HG03442 (cell line): ENCODE results near the gene MEIS2.

Source experiments
- ATAC-seq: cut with Tn5 transposase; IDR thresholded peaks from one replicate; pipeline ENCODE4 v1.9.1; 2021; ENCODE audit warnings: mild to moderate bottlenecking, moderate library complexity; ENCODE audit not compliant: unreplicated experiment

Gene MEIS2

DNA sequence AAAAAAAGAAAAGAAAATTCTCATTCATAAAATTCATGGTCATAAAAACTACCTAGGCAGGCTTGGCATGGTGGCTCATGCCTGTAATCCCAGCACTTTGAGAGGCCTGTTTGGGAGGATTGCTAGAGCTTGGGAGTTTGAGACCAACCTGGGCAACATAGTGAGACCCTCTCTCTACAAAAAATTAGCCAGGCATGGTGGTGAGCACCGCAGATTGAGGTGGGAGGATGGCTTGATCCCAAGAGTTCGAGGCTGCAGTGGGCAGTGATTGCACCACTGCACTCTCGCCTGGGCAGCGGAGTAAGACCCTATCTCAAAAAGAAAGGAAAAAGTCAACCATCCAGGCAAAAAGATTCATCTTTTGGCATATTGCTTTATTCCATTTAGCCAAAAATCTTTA is 58.5 kb downstream of the MEIS2 start:
- ATAC-seq: no peak

DNA sequence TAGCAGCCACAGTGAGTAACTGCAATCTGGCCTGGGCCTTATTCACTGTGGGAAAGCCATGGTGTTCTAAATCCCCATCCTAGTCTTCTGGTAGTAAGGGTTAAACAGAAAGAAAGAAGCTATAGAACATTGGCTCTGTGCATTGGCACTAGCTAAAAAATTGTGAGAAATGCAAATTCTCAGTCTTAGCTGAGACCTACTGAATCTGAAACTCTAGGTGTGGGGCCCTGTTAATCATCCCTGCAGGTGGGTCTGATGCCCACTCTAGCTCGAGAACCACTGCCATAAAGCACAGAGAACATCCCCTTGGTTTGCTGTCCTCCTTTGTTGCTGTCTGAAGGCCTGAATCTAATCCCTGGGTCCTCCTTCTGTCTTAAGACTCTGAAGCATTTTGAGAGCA is 59.3 kb downstream of the MEIS2 start:
- no peak for ATAC-seq

DNA sequence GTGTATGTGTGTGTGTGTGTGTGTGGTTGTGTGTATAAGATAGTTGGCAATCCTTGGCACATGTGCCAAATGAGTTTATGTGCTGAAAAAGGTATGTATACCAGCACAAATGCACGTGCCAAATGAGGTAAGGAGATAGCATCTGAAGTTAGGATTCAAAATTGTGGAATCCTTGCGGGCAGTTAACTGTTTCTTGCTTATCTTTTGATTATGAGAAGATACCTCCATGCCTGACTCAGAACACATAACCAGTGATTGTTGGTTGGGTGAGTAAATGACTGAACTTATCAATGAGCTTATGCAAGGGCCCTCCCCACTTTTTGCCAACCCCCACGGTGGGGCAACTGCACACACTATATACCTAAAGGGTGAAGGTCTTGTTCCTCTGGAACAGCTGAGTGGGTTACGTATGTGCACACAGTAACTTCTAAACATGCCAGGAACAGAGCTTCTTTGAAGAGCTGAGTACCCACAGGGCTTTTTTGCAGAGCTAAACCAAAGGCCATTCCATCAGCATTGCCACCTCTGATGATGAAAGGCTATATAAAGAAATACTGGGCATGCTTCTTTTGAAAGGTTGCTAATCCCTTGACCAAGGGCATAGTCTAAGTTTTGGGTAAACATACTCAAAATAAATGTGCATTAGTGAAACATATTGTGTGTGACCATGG is 60.1 kb downstream of the MEIS2 start:
- ATAC-seq: no peak

DNA sequence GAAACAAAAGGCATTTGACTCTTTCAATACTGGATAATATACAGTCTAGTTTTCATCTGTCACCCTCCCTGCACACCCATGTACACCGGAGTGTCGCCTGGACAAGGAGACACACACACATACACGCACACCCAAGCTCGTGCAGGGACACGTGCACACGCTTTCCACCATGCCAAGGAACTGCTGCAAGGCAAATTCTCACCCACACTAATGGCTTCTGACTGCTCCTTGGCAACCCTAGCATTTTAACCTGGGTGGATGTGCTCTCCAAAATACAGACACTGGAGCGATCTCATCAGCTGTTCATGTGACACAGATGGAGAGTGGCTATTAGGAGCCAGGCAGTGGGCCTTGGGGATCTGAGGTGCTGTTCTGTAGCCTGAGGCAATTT is 61.6 kb downstream of the MEIS2 start:
- ATAC-seq: no peak

GRCh38 chr15:37037850-37038715 is 62.3 kb downstream of the MEIS2 start:
- no peak for ATAC-seq

DNA sequence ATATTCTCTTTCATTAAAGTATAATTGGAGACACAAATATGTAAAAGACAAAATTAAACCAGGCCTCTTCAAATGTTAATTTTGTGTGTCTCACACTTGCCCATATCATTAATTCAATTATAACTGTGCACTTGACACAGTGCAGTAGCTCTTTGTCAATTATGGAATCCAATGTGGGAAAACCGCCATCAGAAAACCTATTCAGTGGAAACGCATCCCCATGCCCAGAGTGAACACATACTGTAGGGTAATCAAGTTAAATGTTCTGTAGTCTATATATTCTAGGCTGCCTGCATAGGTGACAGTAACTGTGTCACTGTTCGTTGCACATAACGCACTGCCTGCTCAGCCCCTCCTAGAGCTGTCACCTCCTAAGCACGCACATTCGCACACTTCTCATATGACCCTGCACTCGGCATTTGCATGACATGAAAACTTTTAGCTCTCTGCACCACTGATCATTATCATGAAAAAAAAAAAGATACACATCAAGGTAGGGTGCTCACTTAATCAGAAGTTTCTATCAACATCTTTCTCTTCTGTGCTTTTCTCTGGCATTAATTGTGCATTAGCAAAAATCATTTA is 63.2 kb downstream of the MEIS2 start:
- no peak for ATAC-seq

DNA sequence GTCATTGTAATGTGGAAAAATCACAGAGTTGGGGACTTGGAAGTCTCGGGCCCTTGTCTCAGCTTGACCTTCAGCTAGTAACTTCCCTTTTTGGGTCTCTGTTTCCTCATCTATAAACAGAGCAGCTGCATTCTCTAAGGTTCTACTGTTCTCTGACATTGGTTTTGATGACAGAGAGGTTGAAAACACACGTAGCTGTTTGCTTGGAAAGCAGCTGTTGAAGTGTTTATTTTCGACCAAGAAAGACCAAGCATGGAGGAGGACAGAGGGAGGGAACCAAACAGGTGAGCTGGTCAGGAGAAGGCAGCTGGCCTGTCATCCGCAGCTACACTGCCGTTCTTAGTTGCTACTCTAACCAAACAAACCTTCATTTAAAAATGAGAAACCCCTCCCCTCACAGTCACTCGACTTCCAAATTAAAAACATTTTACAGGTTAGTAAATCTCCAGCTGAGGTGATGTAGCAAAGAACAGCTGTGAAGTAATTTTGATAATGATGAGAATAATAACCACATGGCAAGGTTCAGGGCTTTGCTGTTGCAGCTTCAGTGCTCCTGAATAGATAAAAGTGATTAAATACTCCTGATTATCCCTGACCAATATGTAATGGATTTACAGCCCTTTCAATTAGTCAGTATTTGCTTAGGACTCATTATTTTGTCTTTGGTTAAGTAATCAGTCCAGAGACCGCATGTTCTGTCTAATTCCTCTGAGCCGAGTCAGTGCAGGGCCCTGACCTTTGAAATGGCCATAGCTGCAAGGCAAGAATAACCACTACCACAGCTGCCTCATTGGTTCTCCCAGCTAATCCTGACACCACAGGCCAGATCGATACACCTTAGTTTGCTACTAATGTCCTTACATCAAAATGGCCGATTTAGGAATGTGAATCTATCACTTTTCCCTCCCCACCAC is 65.3 kb downstream of the MEIS2 start:
- ATAC-seq: no peak

DNA sequence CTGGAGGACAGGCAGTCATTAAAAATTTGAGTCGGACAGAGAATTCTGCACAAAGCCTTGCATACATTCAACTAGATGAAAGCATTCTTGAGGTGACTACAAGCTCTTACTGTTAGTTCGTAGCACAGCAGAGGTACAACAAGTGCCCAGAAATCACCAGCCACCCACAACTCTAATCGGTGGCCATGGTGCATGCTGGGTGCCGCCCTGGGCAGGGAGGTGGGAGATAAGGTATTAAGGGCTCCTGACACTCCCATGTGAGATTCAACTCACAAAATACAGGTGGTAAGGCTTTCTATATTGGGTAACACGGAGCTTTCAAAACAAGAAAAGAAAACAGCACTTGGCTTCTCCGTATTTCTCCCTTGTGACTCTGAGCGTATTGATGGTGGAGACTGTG is 66.0 kb downstream of the MEIS2 start:
- no peak for ATAC-seq

DNA sequence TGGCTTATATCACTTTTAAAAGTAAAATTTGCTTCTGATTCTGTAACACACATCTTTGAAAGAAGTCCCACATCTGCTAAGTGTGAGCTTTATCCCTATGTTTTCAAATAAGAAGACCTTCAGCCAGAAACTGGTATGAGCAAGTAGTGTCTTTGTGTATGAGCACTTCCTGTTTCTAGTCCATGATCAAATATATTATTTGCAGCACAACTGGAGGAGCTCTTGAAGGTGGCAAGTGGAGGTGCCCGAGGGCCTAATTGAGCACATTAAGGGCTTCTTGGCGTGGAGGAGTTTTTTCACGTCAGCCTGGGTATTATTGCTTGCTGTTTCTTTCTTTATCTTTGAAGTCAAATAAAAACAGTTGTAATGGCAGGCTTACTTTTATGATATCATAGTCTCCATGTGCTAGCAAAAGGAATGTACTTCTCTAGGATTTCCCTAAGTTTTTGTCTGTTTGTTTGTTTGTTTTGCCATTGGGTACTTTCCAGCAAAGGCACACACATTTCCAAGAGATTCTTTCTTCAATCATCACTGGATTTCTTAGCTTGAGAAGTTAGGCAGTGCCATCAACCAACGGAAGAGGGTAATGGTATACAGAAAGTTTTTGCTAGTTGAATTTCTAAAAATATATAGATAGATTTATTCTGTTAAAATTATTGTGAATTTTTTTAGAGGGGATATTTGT is 68.1 kb downstream of the MEIS2 start:
- ATAC-seq: no peak

- no peak for ATAC-seq
Observed at GRCh38 chr15:37031198-37031597, 69.2 kb downstream of the MEIS2 start.

DNA sequence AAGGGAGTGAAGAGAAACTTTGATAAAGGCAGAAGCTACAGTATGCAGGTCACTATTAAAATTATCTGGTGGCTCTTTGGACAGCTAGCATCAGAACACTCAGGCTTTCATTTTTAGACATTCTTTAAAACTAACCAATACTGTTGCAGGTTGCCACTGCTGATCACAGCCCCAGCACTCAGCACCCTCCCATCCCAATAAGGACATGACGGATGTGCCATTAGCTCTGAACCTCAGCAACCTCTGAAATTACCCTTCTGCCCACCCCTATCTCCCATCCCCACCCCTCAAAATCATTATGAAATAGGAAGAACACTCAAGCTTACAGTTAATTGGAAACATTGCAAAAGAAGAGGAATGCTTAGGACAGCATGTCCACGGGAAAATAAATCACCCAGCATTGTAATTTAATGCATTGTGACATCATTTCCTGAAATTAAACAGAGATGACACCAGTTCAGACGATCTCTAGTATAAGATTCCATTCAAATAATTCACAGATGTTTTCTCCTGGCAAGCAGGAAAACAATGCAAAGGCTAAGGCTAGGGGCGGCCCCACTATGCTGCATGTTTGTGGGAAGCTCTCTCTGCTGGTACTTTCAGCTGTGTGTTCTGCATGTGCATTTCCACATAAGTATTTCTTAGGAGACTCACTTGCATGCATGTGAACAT is 71.6 kb downstream of the MEIS2 start:
- no peak for ATAC-seq

GRCh38 chr15:37020852-37021251 is 79.5 kb downstream of the MEIS2 start:
- no peak for ATAC-seq

DNA sequence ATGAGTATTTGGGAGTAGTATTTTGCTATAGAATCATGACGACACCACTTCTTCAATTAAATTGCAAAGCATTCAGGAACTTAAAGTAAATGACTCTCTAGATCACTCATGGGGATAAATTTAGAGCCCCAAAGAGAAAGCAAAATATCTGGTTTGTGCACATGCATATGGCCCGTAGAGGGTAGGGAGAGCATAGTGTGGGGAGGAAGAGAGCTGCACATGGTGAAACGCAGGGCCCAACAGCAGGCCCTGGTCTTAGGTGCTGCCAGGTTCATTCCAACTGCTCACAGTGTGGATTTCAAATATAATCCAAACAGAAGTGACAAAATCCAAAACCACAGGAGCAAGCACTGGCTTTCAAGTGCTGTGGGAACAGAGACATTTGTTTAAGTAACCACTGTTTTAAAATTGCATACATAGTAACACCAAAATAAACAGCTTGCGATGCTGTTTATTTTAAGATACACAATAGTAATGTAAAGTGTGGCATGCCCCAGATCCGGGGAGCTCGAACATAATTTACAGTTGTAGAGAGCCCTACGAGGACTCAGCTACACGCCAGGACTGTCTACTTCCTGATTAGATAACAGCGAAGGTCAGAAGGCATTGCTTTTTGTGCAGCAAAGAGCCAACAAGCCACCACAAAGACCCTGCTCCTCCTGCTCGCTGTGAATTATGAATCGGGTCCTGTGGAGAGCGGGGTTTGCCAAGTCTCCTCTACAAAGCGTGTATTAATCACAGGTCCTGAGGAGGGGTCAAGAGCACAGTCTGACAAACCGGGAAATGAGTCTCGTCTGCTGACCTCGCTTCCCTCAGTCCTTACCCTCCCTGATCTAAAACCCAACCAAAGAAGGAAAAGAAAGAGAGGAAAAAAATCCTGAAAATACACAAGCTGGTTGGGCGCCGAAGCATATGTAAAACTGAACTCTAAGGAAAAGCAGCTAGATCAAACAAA is 80.6 kb downstream of the MEIS2 start:
- ATAC-seq: no peak

DNA sequence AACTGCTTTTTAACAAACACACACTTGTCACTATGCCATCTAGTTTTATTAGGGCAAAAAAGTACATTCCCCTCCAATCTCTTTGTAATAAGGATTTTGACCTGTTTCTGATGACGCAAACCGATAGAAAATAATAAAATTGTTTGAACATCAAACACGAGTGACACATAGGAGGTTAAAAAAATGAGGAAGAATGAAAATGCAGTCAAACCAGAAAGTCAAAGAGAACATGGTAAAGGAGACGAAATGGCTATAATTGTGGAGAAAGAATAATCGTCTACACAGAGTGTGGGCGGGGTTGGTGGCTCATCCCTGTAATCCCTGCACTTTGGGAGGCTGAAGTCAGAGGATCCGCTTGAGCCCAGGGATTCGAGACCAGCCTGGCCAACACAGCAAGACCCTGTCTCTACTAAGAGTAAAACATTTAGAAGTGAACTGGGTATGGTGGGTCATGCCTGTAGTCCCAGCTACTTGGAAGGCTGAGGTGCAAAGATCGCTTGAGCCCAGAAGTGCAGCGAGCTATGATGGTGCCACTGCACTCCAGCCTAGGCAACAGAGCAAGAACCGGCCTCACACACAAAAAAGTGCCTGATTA is 83.2 kb downstream of the MEIS2 start:
- no peak for ATAC-seq

DNA sequence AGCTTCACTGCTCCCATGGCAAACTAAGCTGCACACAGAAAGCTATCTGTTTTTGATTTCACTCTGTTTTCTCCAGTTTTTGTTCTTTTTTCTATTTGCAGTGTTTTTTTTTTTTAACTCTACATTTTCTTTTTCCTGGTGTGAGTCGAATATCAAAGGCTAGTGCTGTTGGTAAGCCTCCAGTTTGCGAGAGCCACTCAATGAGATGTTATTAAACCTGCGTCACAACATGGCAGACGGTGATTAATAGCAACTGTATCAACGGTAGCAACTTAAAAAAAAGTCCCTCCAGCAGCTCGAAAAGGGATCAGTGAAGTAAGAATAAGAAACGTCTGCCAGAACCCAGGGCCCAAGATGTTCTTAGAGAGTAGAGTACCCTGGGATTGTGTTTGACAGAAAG is 84.1 kb downstream of the MEIS2 start:
- ATAC-seq: no peak

DNA sequence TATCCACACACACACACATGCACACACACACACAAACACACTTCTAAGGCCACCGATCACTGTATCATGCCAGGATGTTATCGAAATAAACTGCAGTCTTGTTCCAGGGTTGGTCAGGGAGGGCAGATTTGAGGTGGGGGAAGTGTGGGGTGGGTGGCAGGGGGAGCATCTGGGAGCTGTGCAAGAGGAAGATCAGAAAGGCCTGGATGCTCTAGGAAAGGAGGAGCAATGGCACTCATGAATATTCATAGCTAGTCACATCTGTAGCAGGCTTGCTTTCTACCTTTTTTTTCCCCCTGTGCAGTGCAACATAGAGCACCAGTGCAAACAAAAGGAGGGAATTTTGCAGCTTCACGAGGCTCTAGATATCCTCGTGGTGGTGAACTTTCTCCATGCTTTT is 84.9 kb downstream of the MEIS2 start:
- no peak for ATAC-seq

- ATAC-seq: no peak
Observed at GRCh38 chr15:37015035-37015434, 85.3 kb downstream of the MEIS2 start.

- no peak for ATAC-seq
Observed at GRCh38 chr15:37014566-37014965, 85.8 kb downstream of the MEIS2 start.
